ENCODE measurements around the gene PANK4.

The PANK4 gene

DNA sequence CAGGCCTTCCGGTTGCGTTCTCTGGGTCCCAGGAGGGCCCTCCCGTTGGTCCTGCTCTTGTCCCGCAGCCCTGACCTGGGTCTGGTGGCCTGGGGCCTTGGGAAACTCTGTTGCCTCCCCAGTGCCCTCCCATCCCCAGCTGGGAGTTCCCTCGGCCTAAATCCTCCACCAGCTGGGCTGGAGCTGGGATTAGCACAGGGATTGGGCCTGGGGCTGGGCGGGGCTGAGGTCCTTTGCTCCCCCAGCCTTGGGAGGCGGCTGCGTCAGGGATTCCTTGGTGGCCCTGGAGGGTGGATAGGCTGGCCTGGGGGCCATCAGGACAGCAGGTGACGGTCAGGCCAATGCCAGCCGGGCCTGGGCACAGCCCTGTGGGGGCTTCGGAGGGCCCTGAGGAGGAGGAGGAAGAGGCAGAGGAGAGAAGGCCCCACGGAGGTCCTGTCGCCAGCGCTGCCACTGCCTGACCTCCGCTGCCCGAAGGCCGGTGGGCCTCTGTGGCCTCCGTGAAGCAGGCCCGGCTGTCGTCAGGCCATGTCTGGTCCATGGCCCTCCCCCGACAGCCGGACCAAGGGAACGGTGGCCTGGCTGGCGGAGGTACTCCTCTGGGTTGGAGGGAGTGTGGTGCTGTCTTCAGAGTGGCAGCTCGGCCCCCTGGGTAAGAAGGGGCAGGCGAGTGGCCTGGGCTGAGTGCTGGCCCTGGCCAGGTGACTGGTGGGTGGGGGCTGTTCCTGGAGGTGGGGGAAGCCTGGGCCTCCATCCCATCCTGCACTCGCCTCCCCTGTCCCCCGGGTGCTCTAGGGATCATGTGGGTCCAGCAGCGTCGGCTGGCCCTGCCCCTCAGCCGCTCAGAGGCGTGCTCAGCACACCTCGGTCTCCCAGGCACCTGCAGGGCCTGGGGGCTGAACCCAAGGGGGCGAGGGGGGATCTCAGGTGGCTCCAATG lies 50.1 kb downstream of the PANK4 start, which contains the start of gene PLCH2:
PLCH2 (plus strand) TSS at position 229 of the 939 bp plus-strand sequence; CDS start at position 529, 300 bp downstream.
- H3K9me3 ChIP-seq (ENCODE audit: severe bottlenecking): no peaks in the 10 kb centered on the region
- H3K4me3 ChIP-seq (ENCODE audit: severe bottlenecking): no peak within 1 kb of the TSS
- no peak for DNase-seq (ENCODE audit: low spot score)
- H3K4me1 ChIP-seq (ENCODE audit: insufficient read depth, poor library complexity, severe bottlenecking): peaks cover 4% of the 10 kb centered on the region
- TF ChIP-seq, protein P1, sequence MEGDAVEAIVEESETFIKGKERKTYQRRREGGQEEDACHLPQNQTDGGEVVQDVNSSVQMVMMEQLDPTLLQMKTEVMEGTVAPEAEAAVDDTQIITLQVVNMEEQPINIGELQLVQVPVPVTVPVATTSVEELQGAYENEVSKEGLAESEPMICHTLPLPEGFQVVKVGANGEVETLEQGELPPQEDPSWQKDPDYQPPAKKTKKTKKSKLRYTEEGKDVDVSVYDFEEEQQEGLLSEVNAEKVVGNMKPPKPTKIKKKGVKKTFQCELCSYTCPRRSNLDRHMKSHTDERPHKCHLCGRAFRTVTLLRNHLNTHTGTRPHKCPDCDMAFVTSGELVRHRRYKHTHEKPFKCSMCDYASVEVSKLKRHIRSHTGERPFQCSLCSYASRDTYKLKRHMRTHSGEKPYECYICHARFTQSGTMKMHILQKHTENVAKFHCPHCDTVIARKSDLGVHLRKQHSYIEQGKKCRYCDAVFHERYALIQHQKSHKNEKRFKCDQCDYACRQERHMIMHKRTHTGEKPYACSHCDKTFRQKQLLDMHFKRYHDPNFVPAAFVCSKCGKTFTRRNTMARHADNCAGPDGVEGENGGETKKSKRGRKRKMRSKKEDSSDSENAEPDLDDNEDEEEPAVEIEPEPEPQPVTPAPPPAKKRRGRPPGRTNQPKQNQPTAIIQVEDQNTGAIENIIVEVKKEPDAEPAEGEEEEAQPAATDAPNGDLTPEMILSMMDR (IDR thresholded peaks at IDR 0.05; ENCODE audit: poor library complexity, severe bottlenecking): no peak
- no peak within 1 kb of the TSS for H3K27ac ChIP-seq (ENCODE audit: poor library complexity, severe bottlenecking)
- H3K36me3 ChIP-seq (ENCODE audit: low read depth): peaks cover 12% of the 10 kb centered on the region
- no peaks in the 10 kb centered on the region for H3K27me3 ChIP-seq (ENCODE audit: insufficient read depth, poor library complexity, severe bottlenecking)
- no peak for ATAC-seq (ENCODE audit: low read depth)

DNA sequence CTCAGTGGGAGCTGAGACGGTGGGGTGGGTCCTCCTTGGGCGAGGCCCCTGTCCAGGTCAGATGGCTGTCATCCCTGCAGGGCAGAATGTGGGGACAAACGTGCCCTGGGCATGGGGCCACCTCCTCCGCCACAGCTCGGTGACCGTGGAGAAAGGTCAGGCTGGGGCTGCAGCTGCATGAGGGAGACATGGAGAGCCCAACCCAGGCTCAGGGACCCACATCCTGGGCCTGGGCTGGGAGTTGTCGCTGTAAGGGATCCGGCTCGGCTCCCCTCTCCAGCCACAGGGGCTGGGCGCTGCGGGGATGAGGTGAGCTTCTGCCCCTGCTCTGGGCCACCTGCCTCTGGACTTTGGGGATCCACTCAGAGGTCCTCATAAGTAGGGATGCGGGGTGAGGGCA lies 50.8 kb downstream of the PANK4 start:
- Histone ChIP-seq H3K4me3 (ENCODE audit: severe bottlenecking) (no peak overlapping the region), H3K27me3 (ENCODE audit: insufficient read depth, poor library complexity, severe bottlenecking) (no peaks in the 10 kb centered on the region), H3K4me1 (ENCODE audit: insufficient read depth, poor library complexity, severe bottlenecking) (no peaks in the 10 kb centered on the region), H3K9me3 (ENCODE audit: severe bottlenecking) (no peaks in the 10 kb centered on the region), H3K36me3 (ENCODE audit: low read depth) (peaks cover 8% of the 10 kb centered on the region), H3K27ac (ENCODE audit: poor library complexity, severe bottlenecking) (no peak overlapping the region)
- no peak for DNase-seq (ENCODE audit: low spot score)
- no peak for ATAC-seq (ENCODE audit: low read depth)
- TF ChIP-seq, protein P1 (IDR thresholded peaks at IDR 0.05; ENCODE audit: poor library complexity, severe bottlenecking): no peak

DNA sequence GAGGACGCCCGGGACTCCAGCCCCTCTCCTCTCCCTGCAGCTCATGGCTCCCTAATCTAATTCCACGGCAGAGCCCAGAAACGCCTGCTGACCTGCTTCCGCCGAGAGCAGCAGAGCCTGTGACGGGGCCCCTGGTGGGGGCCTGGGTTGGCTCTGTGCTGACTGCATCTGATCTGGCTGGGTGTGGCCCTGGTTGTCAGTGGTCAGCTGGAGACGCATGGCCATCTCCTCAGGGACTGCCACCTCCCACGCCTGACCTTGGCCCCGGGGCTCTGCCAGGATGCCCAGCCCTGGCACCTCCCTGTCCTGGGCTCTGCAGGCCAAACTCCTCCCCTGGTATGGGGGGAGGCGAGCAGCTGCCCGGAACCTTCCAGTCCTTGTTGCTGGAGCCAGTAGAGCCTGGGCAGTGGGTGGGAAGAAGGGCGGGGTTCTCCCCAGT lies 51.4 kb downstream of the PANK4 start:
- Histone ChIP-seq H3K4me1 (ENCODE audit: insufficient read depth, poor library complexity, severe bottlenecking) (no peaks in the 10 kb centered on the region), H3K36me3 (ENCODE audit: low read depth) (peaks cover 5% of the 10 kb centered on the region), H3K27me3 (ENCODE audit: insufficient read depth, poor library complexity, severe bottlenecking) (no peaks in the 10 kb centered on the region), H3K27ac (ENCODE audit: poor library complexity, severe bottlenecking) (no peak overlapping the region), H3K9me3 (ENCODE audit: severe bottlenecking) (no peaks in the 10 kb centered on the region), H3K4me3 (ENCODE audit: severe bottlenecking) (no peak overlapping the region)
- DNase-seq (ENCODE audit: low spot score) (no peak), ATAC-seq (ENCODE audit: low read depth) (no peak)
- TF ChIP-seq, protein P1 (IDR thresholded peaks at IDR 0.05; ENCODE audit: poor library complexity, severe bottlenecking): no peak

DNA sequence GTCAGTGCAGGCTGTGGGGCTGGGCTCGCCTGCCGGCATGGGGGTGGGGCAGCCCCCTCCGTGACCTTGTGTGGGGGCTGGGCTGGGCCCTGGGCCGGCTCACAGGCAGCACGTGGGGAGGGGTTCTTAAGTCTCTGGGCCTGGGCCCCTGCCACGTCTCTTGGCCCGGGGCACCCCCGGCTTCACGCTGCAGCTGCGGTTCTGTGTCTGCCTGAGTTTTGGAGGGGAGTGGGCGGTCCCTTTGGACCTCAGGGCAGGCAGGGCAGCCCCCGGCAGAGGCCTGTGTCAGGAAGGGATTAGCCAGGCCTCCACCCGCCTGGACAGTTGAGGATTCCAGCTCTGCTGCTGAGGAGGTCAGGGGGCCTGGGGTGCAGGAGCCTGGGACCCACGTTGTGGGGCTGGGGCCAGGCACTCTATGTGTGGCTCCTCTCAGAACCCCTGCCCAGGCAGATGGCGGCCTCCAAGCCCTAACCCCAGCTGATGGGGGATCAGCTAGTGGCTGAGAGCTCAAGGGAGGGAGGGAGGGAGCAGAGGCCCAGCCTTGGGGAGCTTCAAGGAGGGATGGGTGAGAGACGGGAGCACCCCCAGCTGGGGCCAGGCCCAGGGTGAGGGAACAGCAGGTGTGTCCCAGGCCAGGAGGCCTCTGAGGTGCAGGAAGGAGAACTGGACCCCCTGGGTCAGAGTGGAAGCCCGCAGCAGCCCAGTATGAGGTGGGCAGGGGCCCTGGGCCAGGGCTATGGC lies 52.1 kb downstream of the PANK4 start:
- Histone ChIP-seq H3K4me1 (ENCODE audit: insufficient read depth, poor library complexity, severe bottlenecking) (no peaks in the 10 kb centered on the region), H3K4me3 (ENCODE audit: severe bottlenecking) (no peak overlapping the region), H3K27ac (ENCODE audit: poor library complexity, severe bottlenecking) (no peak overlapping the region), H3K9me3 (ENCODE audit: severe bottlenecking) (no peaks in the 10 kb centered on the region), H3K36me3 (ENCODE audit: low read depth) (no peaks in the 10 kb centered on the region; the same call in 1 of the 2 replicates), H3K27me3 (ENCODE audit: insufficient read depth, poor library complexity, severe bottlenecking) (no peaks in the 10 kb centered on the region)
- no peak for DNase-seq (ENCODE audit: low spot score)
- ATAC-seq (ENCODE audit: low read depth): no peak
- TF ChIP-seq, protein P1 (IDR thresholded peaks at IDR 0.05; ENCODE audit: poor library complexity, severe bottlenecking): no peak

All from RWPE2 (cell line).